Measurements from ENCODE around the gene CRBN. TPM values are rescaled to one million over a fixed set of nuclear protein-coding genes. Genes with fewer than 3 reads are reported as not detected.

Gene CRBN
- total and polyA plus RNA-seq, 2 of the 13 experiments (the other 11 are each of a cell fraction or from before 2014, with no cell fraction given): 30.8 to 36.1 TPM

DNA sequence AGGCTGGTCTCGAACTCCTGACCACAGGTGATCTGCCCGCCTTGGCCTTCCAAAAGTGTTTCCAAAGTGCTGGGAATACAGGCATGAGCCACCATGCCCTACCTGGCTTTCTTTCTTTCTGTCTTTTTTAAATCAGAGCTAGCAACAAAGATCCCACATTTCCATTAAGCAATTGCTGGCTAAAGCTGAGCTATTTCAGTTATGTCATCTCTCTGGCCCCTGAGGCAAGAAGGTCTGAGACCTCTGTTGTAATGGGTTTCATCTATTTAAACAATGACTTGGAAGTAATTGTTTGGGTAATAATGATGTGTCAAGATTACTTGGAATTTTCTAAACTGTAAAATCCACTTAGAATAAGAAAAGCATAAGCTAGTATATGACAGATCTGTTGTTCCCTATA lies 30.2 kb upstream of the CRBN start:
- H3K4me3 ChIP-seq (replicated peaks in 1 of 3; ENCODE audit: insufficient read depth in 1 of 3, low read depth in 2 of 3, low read length in 3 of 3): no peak overlapping the region
- intact Hi-C loops (cut with micrococcal nuclease; ENCODE audit: unreplicated experiment) (no loop called here), in situ Hi-C loops (cut with HindIII; ENCODE audit: extremely low pct_ligation_motif_present, low pct_unique_long_range_greater_than_20kb) (loop anchor here (10.0 kb wide), 1 partner anchor 795 kb away; no protein-coding TSS in a partner anchor)
- no peak overlapping the region for H2AFZ ChIP-seq (ENCODE audit: low read length)
- H4K20me1 ChIP-seq (ENCODE audit: insufficient read depth, low read length): no peaks in the 10 kb centered on the region
- H3K9ac ChIP-seq (ENCODE audit: insufficient read depth, low read depth, low read length): no peak overlapping the region
- BruUV-seq (replicated peaks): no TSS peak
- POLR2A ChIA-PET: no interaction called here
- CTCF ChIA-PET (ENCODE audit: low intra/inter-chr PET ratio, low total read pairs): no interaction called here
- no peak for FAIRE-seq
- no peak for ATAC-seq
- no peak for DNase-seq (ENCODE audit: low spot score)
- peaks cover 0 to 4% of the 10 kb centered on the region in 2 experiments; a peak in 1 of 5 replicates for H3K27me3 ChIP-seq (ENCODE audit: control insufficient read depth in 1 of 2, insufficient read depth in 2 of 2, low read length in 2 of 2)
- H3K79me2 ChIP-seq (ENCODE audit: insufficient read depth, low read length): no peaks in the 10 kb centered on the region
- H3K4me1 ChIP-seq (ENCODE audit: insufficient read depth, low read length): no peaks in the 10 kb centered on the region
- 20% methylated on average over 2 of the region's 2 CpGs for WGBS (ENCODE audit: low lambda C conversion rate)
- H3K36me3 ChIP-seq (replicated peaks in 1 of 2; ENCODE audit: control insufficient read depth in 1 of 2, insufficient read depth in 2 of 2, low read length in 2 of 2): no peaks in the 10 kb centered on the region
- H3K27ac ChIP-seq (ENCODE audit: extremely low read length, insufficient read depth, low read length): no peak overlapping the region
- H3K9me3 ChIP-seq (ENCODE audit: low read length): no peaks in the 10 kb centered on the region
- no peak overlapping the region for H3K4me2 ChIP-seq (ENCODE audit: low read depth, low read length)
- TF ChIP-seq FIP1L1 (IDR thresholded peaks at IDR 0.05; ENCODE audit: borderline replicate concordance, insufficient read depth, low read depth, low read length) (no peak), FOSL1 (CRISPR knock-in tag; IDR thresholded peaks at IDR 0.05; ENCODE audit: borderline replicate concordance) (no peak), KLF12 (CRISPR knock-in tag; IDR thresholded peaks at IDR 0.05; ENCODE audit: borderline replicate concordance) (no peak), TRIM24 (CRISPR knock-in tag; IDR thresholded peaks at IDR 0.05) (no peak), ZNF709 (CRISPR knock-in tag; IDR thresholded peaks at IDR 0.05) (no peak), ZNF367 (CRISPR knock-in tag; IDR thresholded peaks at IDR 0.05; ENCODE audit: borderline replicate concordance) (no peak), NFKBIZ (CRISPR knock-in tag; IDR thresholded peaks at IDR 0.05) (no peak), RBFOX2 (IDR thresholded peaks at IDR 0.05; ENCODE audit: low read depth, low read length) (no peak), CHD2 (IDR thresholded peaks at IDR 0.05; ENCODE audit: low read depth, low read length) (no peak), CBX1 (IDR thresholded peaks at IDR 0.05; ENCODE audit: low read depth) (no peak)
- TF ChIP-seq, protein P1, sequence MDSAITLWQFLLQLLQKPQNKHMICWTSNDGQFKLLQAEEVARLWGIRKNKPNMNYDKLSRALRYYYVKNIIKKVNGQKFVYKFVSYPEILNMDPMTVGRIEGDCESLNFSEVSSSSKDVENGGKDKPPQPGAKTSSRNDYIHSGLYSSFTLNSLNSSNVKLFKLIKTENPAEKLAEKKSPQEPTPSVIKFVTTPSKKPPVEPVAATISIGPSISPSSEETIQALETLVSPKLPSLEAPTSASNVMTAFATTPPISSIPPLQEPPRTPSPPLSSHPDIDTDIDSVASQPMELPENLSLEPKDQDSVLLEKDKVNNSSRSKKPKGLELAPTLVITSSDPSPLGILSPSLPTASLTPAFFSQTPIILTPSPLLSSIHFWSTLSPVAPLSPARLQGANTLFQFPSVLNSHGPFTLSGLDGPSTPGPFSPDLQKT (CRISPR knock-in tag; IDR thresholded peaks at IDR 0.05; ENCODE audit: borderline replicate concordance): no peak
- TF ChIP-seq, protein P2, sequence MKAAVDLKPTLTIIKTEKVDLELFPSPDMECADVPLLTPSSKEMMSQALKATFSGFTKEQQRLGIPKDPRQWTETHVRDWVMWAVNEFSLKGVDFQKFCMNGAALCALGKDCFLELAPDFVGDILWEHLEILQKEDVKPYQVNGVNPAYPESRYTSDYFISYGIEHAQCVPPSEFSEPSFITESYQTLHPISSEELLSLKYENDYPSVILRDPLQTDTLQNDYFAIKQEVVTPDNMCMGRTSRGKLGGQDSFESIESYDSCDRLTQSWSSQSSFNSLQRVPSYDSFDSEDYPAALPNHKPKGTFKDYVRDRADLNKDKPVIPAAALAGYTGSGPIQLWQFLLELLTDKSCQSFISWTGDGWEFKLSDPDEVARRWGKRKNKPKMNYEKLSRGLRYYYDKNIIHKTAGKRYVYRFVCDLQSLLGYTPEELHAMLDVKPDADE (CRISPR knock-in tag; IDR thresholded peaks at IDR 0.05): no peak
- TF ChIP-seq, protein P3, sequence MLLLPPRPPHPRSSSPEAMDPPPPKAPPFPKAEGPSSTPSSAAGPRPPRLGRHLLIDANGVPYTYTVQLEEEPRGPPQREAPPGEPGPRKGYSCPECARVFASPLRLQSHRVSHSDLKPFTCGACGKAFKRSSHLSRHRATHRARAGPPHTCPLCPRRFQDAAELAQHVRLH (CRISPR knock-in tag; IDR thresholded peaks at IDR 0.05; ENCODE audit: borderline replicate concordance, low read depth): no peak

All from HepG2 (cell line).